Measurements from ENCODE around the gene GAPT. TPM values are rescaled to one million over a fixed set of nuclear protein-coding genes. Genes with fewer than 3 reads are reported as not detected.

The GAPT gene
- total RNA-seq, 1 donor from 2014 or later: not detected

GRCh38 chr5:58477760-58478376, 13.4 kb upstream of the GAPT start:
- DNase-seq (ENCODE audit: low read depth, low spot score): no peak
- Mint-ChIP-seq H3K9me3 (peaks cover 8% of the 10 kb centered on the region), H3K4me1 (no peaks in the 10 kb centered on the region)

GRCh38 chr5:58481066-58481676, 10.1 kb upstream of the GAPT start:
- no peaks in the 10 kb centered on the region for H3K36me3 Mint-ChIP-seq (ENCODE audit: low read depth)
- no peaks in the 10 kb centered on the region for H3K9me3 Mint-ChIP-seq
- TF ChIP-seq CTCF (conservative IDR thresholded peaks at IDR 0.05): no peak
- H3K27ac Mint-ChIP-seq (ENCODE audit: unreplicated experiment): no peak overlapping the region
- no peak for DNase-seq (ENCODE audit: low read depth, low spot score)
- no peaks in the 10 kb centered on the region for H3K4me1 Mint-ChIP-seq
- H3K27me3 Mint-ChIP-seq (ENCODE audit: low read depth): no peaks in the 10 kb centered on the region
- H3K4me3 Mint-ChIP-seq: no peak overlapping the region

More at GRCh38 chr5:58477760-58478376, 13.4 kb upstream of the GAPT start:
- H3K27ac Mint-ChIP-seq (ENCODE audit: unreplicated experiment): no peak overlapping the region
- TF ChIP-seq CTCF (conservative IDR thresholded peaks at IDR 0.05): no peak
- peaks cover 9% of the 10 kb centered on the region for H3K36me3 Mint-ChIP-seq (ENCODE audit: low read depth)
- H3K4me3 Mint-ChIP-seq: no peak overlapping the region
- no peaks in the 10 kb centered on the region for H3K27me3 Mint-ChIP-seq (ENCODE audit: low read depth)

- Mint-ChIP-seq H3K9me3 (no peaks in the 10 kb centered on the region), H3K36me3 (ENCODE audit: low read depth) (no peaks in the 10 kb centered on the region), H3K27me3 (ENCODE audit: low read depth) (no peaks in the 10 kb centered on the region), H3K4me1 (no peaks in the 10 kb centered on the region), H3K4me3 (no peak overlapping the region), H3K27ac (ENCODE audit: unreplicated experiment) (no peak overlapping the region)
- no peak for DNase-seq (ENCODE audit: low read depth, low spot score)
- no peak for TF ChIP-seq CTCF (conservative IDR thresholded peaks at IDR 0.05)
Measured at GRCh38 chr5:58481828-58482227, 9.4 kb upstream of the GAPT start.

GRCh38 chr5:58482536-58482935, 8.7 kb upstream of the GAPT start:
- Mint-ChIP-seq H3K36me3 (ENCODE audit: low read depth) (no peaks in the 10 kb centered on the region), H3K4me1 (no peaks in the 10 kb centered on the region), H3K27me3 (ENCODE audit: low read depth) (no peaks in the 10 kb centered on the region), H3K27ac (ENCODE audit: unreplicated experiment) (no peak overlapping the region), H3K4me3 (no peak overlapping the region), H3K9me3 (no peaks in the 10 kb centered on the region)
- TF ChIP-seq CTCF (conservative IDR thresholded peaks at IDR 0.05): no peak
- DNase-seq (ENCODE audit: low read depth, low spot score): no peak

- Mint-ChIP-seq H3K27me3 (ENCODE audit: low read depth) (no peaks in the 10 kb centered on the region), H3K4me1 (no peaks in the 10 kb centered on the region), H3K9me3 (no peaks in the 10 kb centered on the region), H3K36me3 (ENCODE audit: low read depth) (no peaks in the 10 kb centered on the region), H3K4me3 (no peak overlapping the region), H3K27ac (ENCODE audit: unreplicated experiment) (no peak overlapping the region)
- DNase-seq (ENCODE audit: low read depth, low spot score): no peak
- TF ChIP-seq CTCF (conservative IDR thresholded peaks at IDR 0.05): no peak
Measured at GRCh38 chr5:58484505-58484904, 6.7 kb upstream of the GAPT start.

All from neural crest cell (in vitro differentiated cells).